Smooth muscle cell (in vitro differentiated cells): ENCODE results near the gene GRAMD1B. TPM values are rescaled to one million over a fixed set of nuclear protein-coding genes. Genes with fewer than 3 reads are reported as not detected.

Source experiments
- DNase-seq: peaks from one replicate; lab custom pipeline; 2025; ENCODE audit not compliant: unreplicated experiment; lab: John Stamatoyannopoulos, UW
- H2AFZ ChIP-seq: fragments of 200-600 bp; sonication (generic); 2 replicates; pipeline ENCODE4 v1.6.0; 2016; ENCODE audit warnings: antibody characterized with exemption, low read depth, mild to moderate bottlenecking
- H3F3A ChIP-seq: fragments of 200-600 bp; sonication (generic); 2 replicates; pipeline ENCODE4 v1.6.0; 2017; ENCODE audit warnings: antibody characterized with exemption, low read depth
- H3K27ac ChIP-seq: fragments of 200-600 bp; sonication (generic); 2 replicates; pipeline ENCODE4 v1.5.1; 2016; ENCODE audit warnings: low read depth, mild to moderate bottlenecking
- H3K27me3 ChIP-seq: fragments of 200-600 bp; sonication (generic); 2 replicates; pipeline ENCODE4 v1.6.1; 2016; ENCODE audit warnings: low read depth, mild to moderate bottlenecking
- H3K36me3 ChIP-seq: fragments of 200-600 bp; sonication (generic); 2 replicates; pipeline ENCODE4 v1.5.1; 2016; ENCODE audit warnings: low read depth
- H3K4me1 ChIP-seq: fragments of 200-600 bp; sonication (generic); 2 replicates; pipeline ENCODE4 v1.5.1; 2016; ENCODE audit warnings: low read depth
- H3K4me2 ChIP-seq: fragments of 200-600 bp; sonication (generic); 2 replicates; pipeline ENCODE4 v1.6.0; 2016; ENCODE audit warnings: mild to moderate bottlenecking
- H3K4me3 ChIP-seq: fragments of 200-600 bp; sonication (generic); 2 replicates; pipeline ENCODE4 v1.5.1; 2016; ENCODE audit warnings: mild to moderate bottlenecking
- H3K79me2 ChIP-seq: fragments of 200-600 bp; sonication (generic); 2 replicates; pipeline ENCODE4 v1.6.0; 2016; ENCODE audit warnings: low read depth, mild to moderate bottlenecking
- H3K9ac ChIP-seq: fragments of 200-600 bp; sonication (generic); 2 replicates; pipeline ENCODE4 v1.6.0; 2016; ENCODE audit warnings: low read depth
- H3K9me3 ChIP-seq: fragments of 200-600 bp; sonication (generic); replicated peaks from 2 replicates; pipeline ENCODE4 v1.5.1; 2016; ENCODE audit warnings: low read depth
- H4K20me1 ChIP-seq: fragments of 200-600 bp; sonication (generic); 2 replicates; pipeline ENCODE4 v1.6.0; 2016; ENCODE audit warnings: low read depth
- WGBS: methylation state at CpG from one replicate; pipeline ENCODE4 v1.1.7; 2016; ENCODE audit warnings: low lambda C conversion rate; 5-methylcytosine and 5-hydroxymethylcytosine counted together
- polyA plus RNA-seq: library from polyadenylated mRNA; unstranded; fragments of >200 nt; fragmentation: Nextera tagmentation; extraction: Ambion mirVana; gene quantifications from 2 replicates; pipeline ENCODE4 v1.2.1, GENCODE V29; 2016
- total RNA-seq: library from RNA; depleted of rRNA; stranded (reverse); fragments of >200 nt; gene quantifications from 2 replicates; pipeline ENCODE4 v1.2.3, GENCODE V29; 2014
- TF ChIP-seq, protein P1 (sequence below): fragments of 200-600 bp; sonication (generic); IDR thresholded peaks from 2 replicates; pipeline ENCODE4 v1.5.1; 2017; ENCODE audit warnings: borderline replicate concordance, mild to moderate bottlenecking, antibody characterized with exemption; ENCODE audit not compliant: insufficient read depth, poor library complexity, severe bottlenecking

Gene GRAMD1B
- total and polyA plus RNA-seq, 2 experiments from 2014 or later: 2.4 to 3.4 TPM

DNA sequence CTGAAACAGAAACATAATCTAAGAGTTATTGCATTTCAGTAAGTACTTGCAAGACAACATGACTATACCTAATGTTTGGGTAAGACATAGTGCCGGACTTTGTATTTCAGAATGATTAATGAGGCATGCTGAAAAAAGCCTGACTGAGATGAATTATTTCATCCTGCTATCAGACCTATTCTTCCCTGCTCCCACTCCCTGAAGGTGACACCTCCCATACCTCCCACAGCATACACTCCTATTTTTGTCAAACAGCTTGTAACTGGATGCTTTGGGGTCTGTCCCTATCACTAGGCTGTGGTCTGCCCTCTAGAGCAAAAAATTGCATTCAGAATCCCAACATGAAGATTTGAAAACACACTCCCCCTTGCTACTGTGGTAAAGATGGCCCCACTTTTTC lies 235.2 kb downstream of the GRAMD1B start:
- no peak overlapping the region for H3K27ac ChIP-seq
- H3K36me3 ChIP-seq: no peaks in the 10 kb centered on the region
- no peaks in the 10 kb centered on the region for H4K20me1 ChIP-seq
- H3K4me3 ChIP-seq: no peak overlapping the region
- H3K4me1 ChIP-seq: no peaks in the 10 kb centered on the region
- WGBS: 75% methylated on average over 1 of the region's 1 CpG
- no peak overlapping the region for H2AFZ ChIP-seq
- no peak overlapping the region for H3K9ac ChIP-seq
- H3K9me3 ChIP-seq: no peaks in the 10 kb centered on the region
- no peaks in the 10 kb centered on the region for H3F3A ChIP-seq
- TF ChIP-seq, protein P1, sequence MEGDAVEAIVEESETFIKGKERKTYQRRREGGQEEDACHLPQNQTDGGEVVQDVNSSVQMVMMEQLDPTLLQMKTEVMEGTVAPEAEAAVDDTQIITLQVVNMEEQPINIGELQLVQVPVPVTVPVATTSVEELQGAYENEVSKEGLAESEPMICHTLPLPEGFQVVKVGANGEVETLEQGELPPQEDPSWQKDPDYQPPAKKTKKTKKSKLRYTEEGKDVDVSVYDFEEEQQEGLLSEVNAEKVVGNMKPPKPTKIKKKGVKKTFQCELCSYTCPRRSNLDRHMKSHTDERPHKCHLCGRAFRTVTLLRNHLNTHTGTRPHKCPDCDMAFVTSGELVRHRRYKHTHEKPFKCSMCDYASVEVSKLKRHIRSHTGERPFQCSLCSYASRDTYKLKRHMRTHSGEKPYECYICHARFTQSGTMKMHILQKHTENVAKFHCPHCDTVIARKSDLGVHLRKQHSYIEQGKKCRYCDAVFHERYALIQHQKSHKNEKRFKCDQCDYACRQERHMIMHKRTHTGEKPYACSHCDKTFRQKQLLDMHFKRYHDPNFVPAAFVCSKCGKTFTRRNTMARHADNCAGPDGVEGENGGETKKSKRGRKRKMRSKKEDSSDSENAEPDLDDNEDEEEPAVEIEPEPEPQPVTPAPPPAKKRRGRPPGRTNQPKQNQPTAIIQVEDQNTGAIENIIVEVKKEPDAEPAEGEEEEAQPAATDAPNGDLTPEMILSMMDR: no peak
- no peak overlapping the region for H3K4me2 ChIP-seq
- no peak for DNase-seq
- no peaks in the 10 kb centered on the region for H3K79me2 ChIP-seq
- no peaks in the 10 kb centered on the region for H3K27me3 ChIP-seq

GRCh38 chr11:123670081-123670480 lies 240.0 kb downstream of the GRAMD1B start:
- H3K4me1 ChIP-seq: no peaks in the 10 kb centered on the region

DNA sequence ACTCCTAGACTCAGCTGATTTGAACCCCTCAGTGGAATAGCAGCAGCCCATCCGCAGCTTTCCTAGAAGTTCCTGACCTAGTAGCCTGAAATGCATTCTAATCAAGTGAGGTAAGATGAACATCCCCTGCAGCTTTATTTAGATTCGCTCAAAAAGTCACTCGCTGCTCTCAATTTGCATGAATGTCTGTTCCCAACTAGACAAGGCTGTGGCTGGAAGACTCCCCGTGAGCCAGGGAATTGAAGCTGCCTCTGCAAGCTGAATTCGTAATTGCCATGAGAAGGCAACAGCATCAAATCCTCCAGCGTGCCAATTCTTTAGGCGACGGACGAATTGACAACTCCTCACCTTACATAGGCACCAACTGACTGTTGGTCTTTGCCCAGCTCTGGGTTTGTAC lies 241.5 kb downstream of the GRAMD1B start:
- Histone ChIP-seq H3K4me2 (no peak overlapping the region), H4K20me1 (no peaks in the 10 kb centered on the region), H3K27ac (no peak overlapping the region), H3K36me3 (no peaks in the 10 kb centered on the region), H3K79me2 (no peaks in the 10 kb centered on the region), H3K4me3 (no peak overlapping the region), H3K27me3 (no peaks in the 10 kb centered on the region), H3K4me1 (no peaks in the 10 kb centered on the region), H3K9ac (no peak overlapping the region), H3K9me3 (no peaks in the 10 kb centered on the region), H3F3A (no peaks in the 10 kb centered on the region), H2AFZ (no peak overlapping the region)
- 72% methylated on average over 9 of the region's 9 CpGs for WGBS
- TF ChIP-seq, protein P1: no peak
- DNase-seq: no peak

More at GRCh38 chr11:123670081-123670480, 240.0 kb downstream of the GRAMD1B start:
- TF ChIP-seq, protein P1: no peak
- H2AFZ ChIP-seq: no peak overlapping the region
- no peak overlapping the region for H3K9ac ChIP-seq
- 72% methylated on average over 1 of the region's 1 CpG for WGBS
- no peaks in the 10 kb centered on the region for H3K27me3 ChIP-seq
- no peak overlapping the region for H3K4me2 ChIP-seq
- no peaks in the 10 kb centered on the region for H4K20me1 ChIP-seq
- H3K79me2 ChIP-seq: no peaks in the 10 kb centered on the region
- H3F3A ChIP-seq: no peaks in the 10 kb centered on the region
- H3K9me3 ChIP-seq: no peaks in the 10 kb centered on the region
- DNase-seq: no peak
- H3K36me3 ChIP-seq: no peaks in the 10 kb centered on the region
- H3K27ac ChIP-seq: no peak overlapping the region
- H3K4me3 ChIP-seq: no peak overlapping the region

GRCh38 chr11:123672568-123672967 lies 242.5 kb downstream of the GRAMD1B start:
- TF ChIP-seq, protein P1: no peak

More at GRCh38 chr11:123672568-123672967, 242.5 kb downstream of the GRAMD1B start:
- no peak for DNase-seq
- Histone ChIP-seq H3K4me2 (no peak overlapping the region), H3F3A (no peaks in the 10 kb centered on the region), H3K9me3 (no peaks in the 10 kb centered on the region), H4K20me1 (no peaks in the 10 kb centered on the region), H3K36me3 (no peaks in the 10 kb centered on the region), H3K4me3 (no peak overlapping the region), H3K27ac (no peak overlapping the region), H3K4me1 (no peaks in the 10 kb centered on the region), H3K27me3 (no peaks in the 10 kb centered on the region), H3K79me2 (no peaks in the 10 kb centered on the region), H2AFZ (no peak overlapping the region), H3K9ac (no peak overlapping the region)
- WGBS: 92% methylated on average over 5 of the region's 5 CpGs
